HEK293 (cell line): Measurements from ENCODE around the gene HRCT1.

Experiments used
- CTCF ChIA-PET: fragments of 350-600 bp; formaldehyde crosslinking; extraction: SDS; loops from one replicate; lab custom pipeline; 2021; ENCODE audit warnings: antibody characterized with exemption; lab: Yijun Ruan, JAX
- POLR2A ChIA-PET: fragments of 300-600 bp; formaldehyde crosslinking; extraction: SDS; loops from one replicate; lab custom pipeline; 2020; ENCODE audit warnings: antibody characterized with exemption, inconsistent platforms; lab: Yijun Ruan, JAX
- H3K27ac ChIP-seq: fragments of 200-500 bp; sonication (Bioruptor generic); 2 replicates; pipeline ENCODE4 v1.5.1; 2014; ENCODE audit warnings: low read depth, low read length, control low read depth, inconsistent platforms; ENCODE audit errors: extremely low read depth
- H3K36me3 ChIP-seq, 2 experiments: fragments of 200-500 bp in 1 of 2; sonication (Bioruptor generic) in 1 of 2; 1 replicate in 1 of 2; 2 replicates in 1 of 2; pipeline ENCODE4 v1.5.1; 2014 to 2017; ENCODE audit warnings: inconsistent platforms in 2 of 2, low read length in 2 of 2; ENCODE audit not compliant: control insufficient read depth in 2 of 2, insufficient read depth in 1 of 2
- H3K4me1 ChIP-seq: fragments of 200-500 bp; sonication (Bioruptor generic); 2 replicates; pipeline ENCODE4 v1.5.1; 2014; ENCODE audit warnings: mild to moderate bottlenecking, low read length, inconsistent platforms; ENCODE audit not compliant: control insufficient read depth, insufficient read depth
- H3K4me3 ChIP-seq: 2 replicates; pipeline ENCODE4 v1.5.1; 2011; ENCODE audit warnings: low read depth, mild to moderate bottlenecking, control low read depth, low read length, moderate library complexity
- H3K9me3 ChIP-seq: fragments of 200-500 bp; sonication (Bioruptor generic); 2 replicates; pipeline ENCODE4 v1.5.1; 2014; ENCODE audit warnings: low read depth, low read length, inconsistent platforms; ENCODE audit not compliant: control insufficient read depth, insufficient read depth
- ATF2 ChIP-seq: fragments of 450-650 bp; formaldehyde crosslinking; IDR thresholded peaks from 2 replicates; pipeline ENCODE4 v1.5.1; 2016; ENCODE audit warnings: missing biosample characterization, missing genetic modification characterization, low read depth
- GLI4 ChIP-seq: fragments of 450-650 bp; formaldehyde crosslinking; IDR thresholded peaks from 2 replicates; pipeline ENCODE4 v1.5.1; 2016; ENCODE audit warnings: missing biosample characterization, missing genetic modification characterization
- GLIS1 ChIP-seq: fragments of 450-650 bp; formaldehyde crosslinking; IDR thresholded peaks from 2 replicates; pipeline ENCODE4 v1.5.1; 2016; ENCODE audit warnings: missing biosample characterization, missing genetic modification characterization
- INSM2 ChIP-seq: fragments of 450-650 bp; formaldehyde crosslinking; IDR thresholded peaks from 2 replicates; pipeline ENCODE4 v1.5.1; 2016; ENCODE audit warnings: missing biosample characterization, missing genetic modification characterization
- KLF16 ChIP-seq: fragments of 450-650 bp; formaldehyde crosslinking; IDR thresholded peaks from 2 replicates; pipeline ENCODE4 v1.5.1; 2017; ENCODE audit warnings: missing biosample characterization, missing genetic modification characterization
- OSR2 ChIP-seq: fragments of 450-650 bp; formaldehyde crosslinking; IDR thresholded peaks from 2 replicates; pipeline ENCODE4 v1.5.1; 2016; ENCODE audit warnings: missing biosample characterization, missing genetic modification characterization
- SP3 ChIP-seq: fragments of 450-650 bp; formaldehyde crosslinking; IDR thresholded peaks from 2 replicates; pipeline ENCODE4 v1.5.1; 2016; ENCODE audit warnings: missing biosample characterization, missing genetic modification characterization
- TCF7L2 ChIP-seq: IDR thresholded peaks from 2 replicates; pipeline ENCODE4 v1.6.1; 2011; ENCODE audit warnings: low read depth, mild to moderate bottlenecking, inconsistent platforms, low read length, moderate library complexity, borderline replicate concordance
- TRIM28 ChIP-seq: IDR thresholded peaks from 2 replicates; pipeline ENCODE4 v1.6.1; 2011; ENCODE audit warnings: low read length, control low read depth, borderline replicate concordance
- WT1 ChIP-seq: fragments of 450-650 bp; formaldehyde crosslinking; IDR thresholded peaks from 2 replicates; pipeline ENCODE4 v1.5.1; 2016; ENCODE audit warnings: missing biosample characterization, missing genetic modification characterization
- ZNF362 ChIP-seq: fragments of 450-650 bp; formaldehyde crosslinking; IDR thresholded peaks from 2 replicates; pipeline ENCODE4 v1.5.1; 2016; ENCODE audit warnings: missing biosample characterization, missing genetic modification characterization
- ZNF37A ChIP-seq: fragments of 450-650 bp; IDR thresholded peaks from 2 replicates; pipeline ENCODE4 v1.5.1; 2018; ENCODE audit warnings: missing biosample characterization, missing genetic modification characterization
- ZNF560 ChIP-seq: fragments of 450-650 bp; formaldehyde crosslinking; IDR thresholded peaks from 2 replicates; pipeline ENCODE4 v1.5.1; 2017; ENCODE audit warnings: missing biosample characterization, missing genetic modification characterization, borderline replicate concordance
- ZNF561 ChIP-seq: fragments of 450-650 bp; IDR thresholded peaks from 2 replicates; pipeline ENCODE4 v1.5.1; 2018; ENCODE audit warnings: missing biosample characterization, missing genetic modification characterization, borderline replicate concordance
- ZNF639 ChIP-seq: fragments of 450-650 bp; formaldehyde crosslinking; IDR thresholded peaks from 2 replicates; pipeline ENCODE4 v1.5.1; 2016; ENCODE audit warnings: missing biosample characterization, missing genetic modification characterization
- ZNF677 ChIP-seq: fragments of 450-650 bp; IDR thresholded peaks from 2 replicates; pipeline ENCODE4 v1.5.0; 2018; ENCODE audit warnings: missing biosample characterization, mild to moderate bottlenecking, missing genetic modification characterization, moderate library complexity
- ZNF701 ChIP-seq: fragments of 450-650 bp; formaldehyde crosslinking; IDR thresholded peaks from 2 replicates; pipeline ENCODE4 v1.5.1; 2016; ENCODE audit warnings: missing biosample characterization, missing genetic modification characterization
- ZNF747 ChIP-seq: fragments of 450-650 bp; formaldehyde crosslinking; IDR thresholded peaks from 2 replicates; pipeline ENCODE4 v1.5.1; 2016; ENCODE audit warnings: missing biosample characterization, missing genetic modification characterization
- ZNF777 ChIP-seq: fragments of 450-650 bp; formaldehyde crosslinking; IDR thresholded peaks from 2 replicates; pipeline ENCODE4 v1.5.1; 2017; ENCODE audit warnings: missing biosample characterization, missing genetic modification characterization, borderline replicate concordance
- ZNF843 ChIP-seq: fragments of 450-650 bp; formaldehyde crosslinking; IDR thresholded peaks from 2 replicates; pipeline ENCODE4 v1.5.1; 2016; ENCODE audit warnings: missing biosample characterization, missing genetic modification characterization

HRCT1 gene

GRCh38 chr9:35928591-35929452 is 22.8 kb downstream of the HRCT1 start:
- ChIA-PET CTCF (interaction anchor here (0.6 to 1.9 kb wide), 2 partner anchors 16 to 480 kb away, joined by 3 to 11 read pairs; no protein-coding TSS in a partner anchor), POLR2A (no interaction called here)
- H3K9me3 ChIP-seq, result no peaks in the 10 kb centered on the region
- no peak for TF ChIP-seq ATF2 (tag by site-specific recombination)
- TF ChIP-seq OSR2 (tag by site-specific recombination), result no peak
- H3K27ac ChIP-seq, result no peak overlapping the region
- no peak overlapping the region for H3K4me3 ChIP-seq
- H3K4me1 ChIP-seq, result no peaks in the 10 kb centered on the region
- H3K36me3 ChIP-seq, result no peaks in the 10 kb centered on the region

GRCh38 chr9:35929453-35929718 is 23.4 kb downstream of the HRCT1 start:
- ChIA-PET POLR2A (no interaction called here), CTCF (interaction anchor here (0.7 kb wide), 1 partner anchor 25 kb away, joined by 3 read pairs; no protein-coding TSS in a partner anchor)
- H3K27ac ChIP-seq, result no peak overlapping the region
- H3K4me3 ChIP-seq, result no peak overlapping the region
- H3K36me3 ChIP-seq, result no peaks in the 10 kb centered on the region
- H3K4me1 ChIP-seq, result no peaks in the 10 kb centered on the region
- no peaks in the 10 kb centered on the region for H3K9me3 ChIP-seq
- TF ChIP-seq TRIM28, result no peak
- TF ChIP-seq ZNF747 (tag by site-specific recombination), result no peak
- TF ChIP-seq KLF16 (tag by site-specific recombination), result no peak
- no peak for TF ChIP-seq ZNF701
- TF ChIP-seq ZNF561, result no peak
- no peak for TF ChIP-seq ZNF362 (tag by site-specific recombination)
- no peak for TF ChIP-seq WT1 (tag by site-specific recombination)
- TF ChIP-seq ZNF677 (tag by site-specific recombination), result no peak
- TF ChIP-seq GLIS1 (tag by site-specific recombination), result no peak
- no peak for TF ChIP-seq ZNF843
- TF ChIP-seq INSM2, result no peak
- TF ChIP-seq ZNF777 (tag by site-specific recombination), result no peak
- no peak for TF ChIP-seq SP3
- no peak for TF ChIP-seq ZNF37A

GRCh38 chr9:35930521-35930920 is 24.5 kb downstream of the HRCT1 start:
- Histone ChIP-seq H3K4me3 (no peak overlapping the region), H3K36me3 (no peaks in the 10 kb centered on the region)
- POLR2A ChIA-PET, result no interaction called here
- no peak for TF ChIP-seq ZNF639 (tag by site-specific recombination)
- TF ChIP-seq ZNF560 (tag by site-specific recombination), result no peak
- no peak for TF ChIP-seq TCF7L2
- no peak for TF ChIP-seq GLI4 (tag by site-specific recombination)
- TF ChIP-seq, all 188 proteins: peak for 0
- CTCF ChIA-PET, result interaction anchor here (1.0 to 8.7 kb wide), 2 partner anchors 15 to 24 kb away, joined by 4 to 46 read pairs; no protein-coding TSS in a partner anchor
- no peak overlapping the region for H3K27ac ChIP-seq
- no peaks in the 10 kb centered on the region for H3K4me1 ChIP-seq
- no peaks in the 10 kb centered on the region for H3K9me3 ChIP-seq
